Lung (tissue), 12 donors: ENCODE measurements around the gene RNF17. TPM values are rescaled to one million over a fixed set of nuclear protein-coding genes. Genes with fewer than 3 reads are reported as not detected.
A peak's percentile ranks its signal among the peaks of the same experiment; 100 is the strongest.

Experiments
- ATAC-seq: fragments of 200-7000 bp; cut with Tn5 transposase; one replicate; pipeline ENCODE4 v1.9.1; 2020; ENCODE audit warnings: moderate number of reproducible peaks; ENCODE audit not compliant: insufficient read depth, low FRiP score
- DNase-seq, 3 donors: peaks; one replicate each; pipeline ENCODE4 v3.0.0-alpha.2; 2013 to 2017
- H3K27ac ChIP-seq, 2 donors: one replicate each; pipeline ENCODE4 v1.5.1; 2013; ENCODE audit warnings: mild to moderate bottlenecking in 2 of 2, moderate library complexity in 2 of 2, control low read depth in 1 of 2, inconsistent platforms in 1 of 2, low read depth in 1 of 2, low read length in 1 of 2
- H3K27me3 ChIP-seq, 3 donors: one replicate each; pipeline ENCODE4 v1.5.1; 2013; ENCODE audit warnings: low read length in 2 of 3; ENCODE audit not compliant: control insufficient read depth in 3 of 3, insufficient read depth in 3 of 3
- H3K36me3 ChIP-seq, 4 donors: one replicate each; pipeline ENCODE4 v1.5.1; 2013; ENCODE audit warnings: low read length in 4 of 4, mild to moderate bottlenecking in 1 of 4, moderate library complexity in 1 of 4; ENCODE audit not compliant: control insufficient read depth in 4 of 4, insufficient read depth in 4 of 4
- H3K4me1 ChIP-seq, 5 donors: one replicate each; pipeline ENCODE4 v1.5.1; 2013; ENCODE audit warnings: low read length in 5 of 5, mild to moderate bottlenecking in 2 of 5, moderate library complexity in 1 of 5; ENCODE audit not compliant: control insufficient read depth in 5 of 5, insufficient read depth in 5 of 5
- H3K4me3 ChIP-seq: one replicate; pipeline ENCODE4 v1.5.1; 2013; ENCODE audit warnings: mild to moderate bottlenecking, control low read depth, moderate library complexity
- H3K9ac ChIP-seq, 2 donors: one replicate each; pipeline ENCODE4 v1.5.1; 2013; ENCODE audit warnings: low read length in 2 of 2, control low read depth in 1 of 2; ENCODE audit not compliant: insufficient read depth in 1 of 2
- H3K9me3 ChIP-seq, 4 donors: one replicate each; pipeline ENCODE4 v1.5.1; 2013; ENCODE audit warnings: low read length in 3 of 4, mild to moderate bottlenecking in 1 of 4, moderate library complexity in 1 of 4; ENCODE audit not compliant: control insufficient read depth in 4 of 4, insufficient read depth in 3 of 4
- WGBS, 2 donors: extraction: QIAGEN DNeasy Blood & Tissue Kit; methylation state at CpG; one replicate each; pipeline ENCODE4 v1.1.7; 2013; 5-methylcytosine and 5-hydroxymethylcytosine counted together
- polyA plus RNA-seq, 2 donors: library from polyadenylated mRNA; stranded (reverse); fragments of 200-250 nt; gene quantifications; one replicate each; pipeline ENCODE4 v1.2.1, GENCODE V29; 2013
- total RNA-seq, 2 donors: library from RNA; depleted of rRNA in 1 of 2; stranded (reverse); fragments of >200 nt in 1 of 2; gene quantifications; one replicate each; pipeline ENCODE4 v1.2.1, GENCODE V29; 2014 to 2021
- TF ChIP-seq, protein P1 (sequence below): IDR thresholded peaks from 2 replicates; pipeline ENCODE4 v1.5.1; 2012; ENCODE audit warnings: mild to moderate bottlenecking; ENCODE audit errors: control extremely low read depth, extremely low read depth
- donor health status: control.
- donor health status: control.
- donor health status: Bipolar disorder and iron deficiency.
- donor health status: healthy.
- donor health status: DM: yes; HTN: yes; CAD: no.

RNF17 gene
- total and polyA plus RNA-seq, 4 donors, result 0.07 to 0.09 TPM; not detected in 2

DNA sequence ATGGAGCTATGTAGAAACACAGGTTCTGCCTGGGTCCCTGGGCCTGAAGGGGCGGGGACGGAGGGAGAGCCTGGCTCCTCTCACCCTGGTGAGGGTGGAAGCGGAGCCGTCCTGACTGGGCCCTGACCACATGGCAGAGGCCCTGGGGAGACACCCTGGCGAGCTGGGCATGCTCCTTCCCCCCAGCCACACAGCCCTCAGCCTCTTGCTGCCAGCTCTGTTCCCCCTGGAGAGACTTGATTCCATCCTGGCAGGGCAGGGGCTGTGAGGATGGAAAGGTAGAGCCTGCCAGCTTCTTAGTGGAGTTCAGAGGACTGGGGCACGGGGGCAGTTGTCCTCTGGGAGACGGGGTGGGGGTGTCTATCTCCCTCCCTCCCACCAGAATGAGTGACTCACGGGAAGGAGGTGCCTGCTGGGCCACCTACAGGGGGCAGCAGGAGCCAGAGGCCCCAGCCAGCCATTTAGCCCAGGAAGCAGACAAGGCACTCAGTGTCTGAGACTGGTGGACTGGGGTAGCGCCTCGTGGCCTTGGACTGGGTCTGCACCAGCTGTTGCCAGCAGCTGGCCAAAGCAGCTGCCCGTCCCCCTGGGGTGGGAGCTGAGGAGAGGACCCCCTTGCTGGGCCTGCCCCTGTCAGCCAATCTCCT is 22.8 kb upstream of the RNF17 start:
- TF ChIP-seq, protein P1, sequence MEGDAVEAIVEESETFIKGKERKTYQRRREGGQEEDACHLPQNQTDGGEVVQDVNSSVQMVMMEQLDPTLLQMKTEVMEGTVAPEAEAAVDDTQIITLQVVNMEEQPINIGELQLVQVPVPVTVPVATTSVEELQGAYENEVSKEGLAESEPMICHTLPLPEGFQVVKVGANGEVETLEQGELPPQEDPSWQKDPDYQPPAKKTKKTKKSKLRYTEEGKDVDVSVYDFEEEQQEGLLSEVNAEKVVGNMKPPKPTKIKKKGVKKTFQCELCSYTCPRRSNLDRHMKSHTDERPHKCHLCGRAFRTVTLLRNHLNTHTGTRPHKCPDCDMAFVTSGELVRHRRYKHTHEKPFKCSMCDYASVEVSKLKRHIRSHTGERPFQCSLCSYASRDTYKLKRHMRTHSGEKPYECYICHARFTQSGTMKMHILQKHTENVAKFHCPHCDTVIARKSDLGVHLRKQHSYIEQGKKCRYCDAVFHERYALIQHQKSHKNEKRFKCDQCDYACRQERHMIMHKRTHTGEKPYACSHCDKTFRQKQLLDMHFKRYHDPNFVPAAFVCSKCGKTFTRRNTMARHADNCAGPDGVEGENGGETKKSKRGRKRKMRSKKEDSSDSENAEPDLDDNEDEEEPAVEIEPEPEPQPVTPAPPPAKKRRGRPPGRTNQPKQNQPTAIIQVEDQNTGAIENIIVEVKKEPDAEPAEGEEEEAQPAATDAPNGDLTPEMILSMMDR, result no peak
- no peak overlapping the region for H3K4me3 ChIP-seq
- H3K4me1 ChIP-seq, result peaks cover 0 to 8% (median 0%) of the 10 kb centered on the region in 5 donors
- no peak for ATAC-seq
- H3K9ac ChIP-seq, result no peak overlapping the region
- 85% methylated on average over 11 of the region's 11 CpGs for WGBS, 2 donors
- no peak overlapping the region for H3K27ac ChIP-seq
- H3K27me3 ChIP-seq, result peaks cover under 1 to 17% (median 8%) of the 10 kb centered on the region in 3 donors
- no peak for DNase-seq
- no peaks in the 10 kb centered on the region for H3K36me3 ChIP-seq
- H3K9me3 ChIP-seq, result peaks cover 0 to 4% (median 0%) of the 10 kb centered on the region in 4 donors

DNA sequence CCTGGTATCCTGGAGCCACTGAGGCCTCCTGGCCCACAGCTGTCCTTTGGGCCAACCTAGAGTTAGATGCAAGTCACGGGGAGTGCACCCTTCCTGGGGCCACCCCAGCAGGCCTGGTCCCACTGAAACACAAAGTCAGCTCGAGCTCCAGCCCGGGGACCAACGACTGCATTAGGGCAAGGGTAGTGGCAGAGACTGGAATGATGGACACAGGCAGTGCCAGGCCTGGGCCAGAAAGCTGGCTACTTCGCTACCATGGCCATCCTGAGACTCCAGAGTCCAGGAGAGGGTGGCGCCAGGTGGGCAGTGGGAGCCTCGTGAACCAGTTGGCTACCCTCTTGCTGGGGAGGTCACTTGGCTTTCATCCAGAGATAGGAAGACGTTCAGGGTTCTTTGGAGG is 22.2 kb upstream of the RNF17 start:
- Histone ChIP-seq H3K27me3 (peaks cover 5 to 20% (median 13%) of the 10 kb centered on the region in 3 donors), H3K36me3 (no peaks in the 10 kb centered on the region), H3K9me3 (peaks cover 0 to 2% (median 0%) of the 10 kb centered on the region in 4 donors), H3K4me3 (no peak overlapping the region), H3K4me1 (peaks cover 0 to 15% (median 0%) of the 10 kb centered on the region in 5 donors), H3K9ac (no peak overlapping the region), H3K27ac (no peak overlapping the region)
- TF ChIP-seq, protein P1, result no peak
- 71 to 76% methylated on average over 8 of the region's 8 CpGs for WGBS, 2 donors
- no peak for ATAC-seq
- peak in 1 of 3 donors; percentile 26 for DNase-seq

DNA sequence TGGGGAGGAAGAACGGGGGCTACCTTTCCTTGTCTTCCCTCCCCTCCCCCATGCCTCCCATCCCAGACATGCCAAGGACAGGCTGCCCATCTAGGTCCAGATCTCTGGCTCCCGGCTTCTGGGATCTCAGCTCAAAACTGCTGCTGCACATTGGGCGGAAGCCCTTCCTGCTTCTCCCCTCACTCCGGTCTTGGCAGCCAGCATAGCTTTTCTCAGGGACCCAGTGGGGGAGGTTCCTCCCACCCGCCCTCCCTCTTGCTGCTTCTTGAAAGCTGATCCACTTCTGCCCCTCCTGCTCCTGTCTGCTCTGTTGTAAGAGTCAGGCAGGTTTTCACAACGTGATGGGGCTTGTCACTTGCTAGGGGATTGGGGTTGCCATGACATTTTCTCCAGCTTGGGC is 21.7 kb upstream of the RNF17 start:
- WGBS, 2 donors, result 36 to 51% methylated on average over 5 to 6 of the region's 6 CpGs
- no peaks in the 10 kb centered on the region for H3K36me3 ChIP-seq
- TF ChIP-seq, protein P1, result no peak
- ATAC-seq (no peak), DNase-seq (peak; percentile 56 to 80 (median 67))
- peaks cover 0 to 2% (median 0%) of the 10 kb centered on the region in 4 donors for H3K9me3 ChIP-seq
- H3K9ac ChIP-seq, result no peak overlapping the region
- H3K27ac ChIP-seq, result no peak overlapping the region
- H3K4me1 ChIP-seq, result peaks cover 0 to 20% (median 4%) of the 10 kb centered on the region in 5 donors
- H3K27me3 ChIP-seq, result peaks cover 10 to 24% (median 17%) of the 10 kb centered on the region in 3 donors
- no peak overlapping the region for H3K4me3 ChIP-seq
